ENCODE results near the gene LYSMD1. TPM values are rescaled to one million over a fixed set of nuclear protein-coding genes. Genes with fewer than 3 reads are reported as not detected.
"Not testable (repeated sequence)": the region's sequence is repeated elsewhere in the genome, so short reads cannot be mapped to it uniquely, and the experiment has no call there.

LYSMD1 gene
- total RNA-seq: 13.0 TPM
- long read RNA-seq: 0 reads

- intact Hi-C loops (cut with micrococcal nuclease): no loop called here
- ATAC-seq: peak; percentile 94
- peak; percentile 95 for DNase-seq
Measured at GRCh38 chr1:151165738-151166504, at the start of gene LYSMD1, which contains the start of gene SCNM1. TSS of gene LYSMD1 (minus strand) at chr1:151165902. CDS start at chr1:151165258, 644 bp downstream. TSS of gene SCNM1 (plus strand) at chr1:151166144. CDS start at chr1:151166153, 9 bp downstream.

GRCh38 chr1:151213560-151213959 lies 47.9 kb upstream of the LYSMD1 start:
- intact Hi-C loops (cut with micrococcal nuclease): no loop called here
- ATAC-seq: no peak
- no peak for DNase-seq

- intact Hi-C loops (cut with micrococcal nuclease): no loop called here
- ATAC-seq (no peak), DNase-seq (no peak)
Measured at GRCh38 chr1:151211972-151212705, 46.4 kb upstream of the LYSMD1 start.

- ATAC-seq: no peak
- intact Hi-C loops (cut with micrococcal nuclease): no loop called here
- no peak for DNase-seq
Measured at GRCh38 chr1:151210830-151211229, 45.1 kb upstream of the LYSMD1 start.

- ATAC-seq; DNase-seq; intact Hi-C loops (cut with micrococcal nuclease): not testable (repeated sequence)
Measured at GRCh38 chr1:151205381-151205965, 39.8 kb upstream of the LYSMD1 start.

- intact Hi-C loops (cut with micrococcal nuclease): no loop called here
- ATAC-seq (no peak), DNase-seq (no peak)
Measured at GRCh38 chr1:151199873-151200581, 34.3 kb upstream of the LYSMD1 start.

GRCh38 chr1:151198254-151199127 lies 32.8 kb upstream of the LYSMD1 start, which contains the start of gene PIP5K1A:
TSS of gene PIP5K1A (plus strand) at chr1:151198552. CDS start at chr1:151198997, 445 bp downstream.
- ATAC-seq: peak; percentile 96
- intact Hi-C loops (cut with micrococcal nuclease): no loop called here
- DNase-seq: peak; percentile 100

GRCh38 chr1:151197863-151198253 lies 32.2 kb upstream of the LYSMD1 start:
- intact Hi-C loops (cut with micrococcal nuclease): no loop called here
- no peak for ATAC-seq

GRCh38 chr1:151196292-151196800 lies 30.6 kb upstream of the LYSMD1 start:
- DNase-seq (no peak), ATAC-seq (peak; percentile 34)
- intact Hi-C loops (cut with micrococcal nuclease): no loop called here

More at GRCh38 chr1:151197863-151198253, 32.2 kb upstream of the LYSMD1 start:
- no peak for DNase-seq

- intact Hi-C loops (cut with micrococcal nuclease): loop anchor here (5.0 kb wide), 1 partner anchor 57 kb away; the partner anchor contains the start of gene PSMD4
- not testable (repeated sequence) for ATAC-seq
Measured at GRCh38 chr1:151194894-151195594, 29.3 kb upstream of the LYSMD1 start.

GRCh38 chr1:151193856-151194255 lies 28.2 kb upstream of the LYSMD1 start:
- intact Hi-C loops (cut with micrococcal nuclease): loop anchor here (5.0 kb wide), 1 partner anchor 58 kb away; the partner anchor contains the start of gene PSMD4
- no peak for DNase-seq
- no peak for ATAC-seq

More at GRCh38 chr1:151194894-151195594, 29.3 kb upstream of the LYSMD1 start:
- DNase-seq: not testable (repeated sequence)

GRCh38 chr1:151193304-151193703 lies 27.6 kb upstream of the LYSMD1 start:
- intact Hi-C loops (cut with micrococcal nuclease): loop anchor here (5.0 kb wide), 1 partner anchor 59 kb away; the partner anchor contains the start of gene PSMD4
- DNase-seq: no peak
- ATAC-seq: no peak

GRCh38 chr1:151192047-151192446 lies 26.3 kb upstream of the LYSMD1 start:
- intact Hi-C loops (cut with micrococcal nuclease): loop anchor here (5.0 kb wide), 1 partner anchor 60 kb away; the partner anchor contains the start of gene PSMD4
- DNase-seq: no peak
- ATAC-seq: no peak

- ATAC-seq (peak; percentile 97), DNase-seq (peak; percentile 86)
- intact Hi-C loops (cut with micrococcal nuclease): loop anchor here (5.0 kb wide), 1 partner anchor 62 kb away; the partner anchor contains the start of gene PSMD4
Measured at GRCh38 chr1:151189637-151190445, 24.1 kb upstream of the LYSMD1 start, which contains the start of gene VPS72. TSS of gene VPS72 (minus strand) at chr1:151190197. CDS start at chr1:151190121, 76 bp downstream.

GRCh38 chr1:151188667-151189066 lies 23.0 kb upstream of the LYSMD1 start:
- ATAC-seq; DNase-seq; intact Hi-C loops (cut with micrococcal nuclease): not testable (repeated sequence)

GRCh38 chr1:151187205-151187604 lies 21.5 kb upstream of the LYSMD1 start:
- DNase-seq: no peak
- ATAC-seq: no peak
- intact Hi-C loops (cut with micrococcal nuclease): no loop called here
